Measurements from ENCODE around the gene ADIRF.
"Not testable (repeated sequence)": the region's sequence is repeated elsewhere in the genome, so short reads cannot be mapped to it uniquely, and the experiment has no call there.

ADIRF gene

DNA sequence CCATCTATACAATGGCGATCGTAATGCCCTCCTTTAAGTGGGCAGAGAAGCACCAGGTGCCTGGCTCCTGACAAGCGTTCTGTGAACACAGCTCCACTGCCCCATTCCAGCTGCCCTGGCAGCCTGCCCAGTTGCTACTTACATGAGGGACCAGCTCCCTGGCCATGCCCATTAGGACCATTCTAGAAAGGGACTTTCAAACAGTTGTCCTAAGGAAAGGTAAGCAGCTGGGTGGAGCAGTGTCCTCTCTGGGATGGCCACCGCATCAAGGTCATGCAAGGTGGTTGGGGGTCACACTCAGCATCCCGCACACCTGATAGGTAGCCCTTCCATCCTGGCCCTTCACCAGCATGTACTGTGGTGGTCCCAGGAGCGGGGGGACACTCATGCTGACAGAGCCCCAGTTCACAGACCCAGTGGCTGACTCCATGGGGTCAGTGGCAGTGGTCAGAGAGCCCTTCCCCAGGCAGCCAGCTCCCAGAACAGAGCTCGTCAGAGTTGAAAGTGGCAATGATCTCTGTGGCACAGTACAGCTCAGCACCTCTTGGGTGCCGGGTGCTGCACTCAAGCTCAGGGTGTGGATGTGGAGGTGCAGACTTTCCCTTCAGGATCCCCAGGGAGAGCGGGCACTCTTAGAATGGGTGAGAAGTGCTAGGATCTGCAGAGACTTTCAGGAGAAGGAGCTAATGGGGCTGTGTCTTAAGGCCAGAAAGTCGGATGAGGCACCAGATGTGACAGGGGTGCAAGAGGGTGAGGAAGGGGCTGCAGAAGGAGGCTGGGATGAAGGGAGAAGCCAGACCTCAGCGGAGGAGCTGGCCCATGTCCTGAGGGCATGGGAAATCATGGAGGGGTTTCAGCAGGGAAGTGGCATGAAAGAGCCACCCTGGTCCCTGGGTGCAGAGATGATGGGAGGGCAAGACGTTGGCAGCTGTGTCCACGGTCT, 21.8 kb upstream of the ADIRF start:
- DNase-seq (ENCODE audit: low spot score), result no peak

DNA sequence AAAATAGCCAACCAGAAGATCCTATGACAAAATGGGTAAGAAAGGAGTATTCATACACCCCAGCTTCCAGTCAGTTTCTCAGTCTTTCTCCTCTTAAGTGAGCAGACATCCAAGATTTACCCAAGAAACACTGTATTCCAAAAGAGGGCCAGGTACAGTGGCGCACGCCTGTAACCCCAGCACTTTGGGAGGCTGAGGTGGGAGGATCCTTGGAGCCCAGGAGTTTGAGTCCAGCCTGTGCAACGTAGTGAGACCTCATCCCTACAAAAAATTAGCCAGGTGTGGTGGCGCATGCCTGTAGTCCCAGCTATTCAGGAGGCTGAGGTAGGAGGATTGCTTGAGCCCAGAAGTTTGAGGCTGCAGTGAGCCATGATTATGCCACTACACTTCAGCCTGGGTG, 20.5 kb upstream of the ADIRF start:
- DNase-seq (ENCODE audit: low spot score), result not testable (repeated sequence)

DNA sequence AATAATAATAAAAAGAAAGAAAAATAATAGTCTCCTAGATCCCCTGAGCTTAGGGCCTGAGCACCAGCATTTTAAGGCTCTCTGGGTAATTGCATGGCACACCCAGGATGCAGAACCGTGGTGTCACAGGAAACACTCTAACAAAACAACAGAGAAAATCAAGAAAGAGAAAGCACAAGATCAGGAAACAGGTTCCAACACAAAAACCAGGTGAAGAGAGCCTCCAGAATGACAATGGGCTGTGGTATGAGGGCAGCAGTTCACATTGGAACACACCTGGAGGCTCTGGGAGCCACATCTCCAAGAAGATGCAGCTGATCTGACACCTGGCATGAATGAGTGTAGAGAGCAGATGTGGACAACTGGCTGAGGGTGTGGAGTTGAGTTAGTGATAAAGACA, 17.9 kb upstream of the ADIRF start:
- DNase-seq (ENCODE audit: low spot score), result no peak

DNA sequence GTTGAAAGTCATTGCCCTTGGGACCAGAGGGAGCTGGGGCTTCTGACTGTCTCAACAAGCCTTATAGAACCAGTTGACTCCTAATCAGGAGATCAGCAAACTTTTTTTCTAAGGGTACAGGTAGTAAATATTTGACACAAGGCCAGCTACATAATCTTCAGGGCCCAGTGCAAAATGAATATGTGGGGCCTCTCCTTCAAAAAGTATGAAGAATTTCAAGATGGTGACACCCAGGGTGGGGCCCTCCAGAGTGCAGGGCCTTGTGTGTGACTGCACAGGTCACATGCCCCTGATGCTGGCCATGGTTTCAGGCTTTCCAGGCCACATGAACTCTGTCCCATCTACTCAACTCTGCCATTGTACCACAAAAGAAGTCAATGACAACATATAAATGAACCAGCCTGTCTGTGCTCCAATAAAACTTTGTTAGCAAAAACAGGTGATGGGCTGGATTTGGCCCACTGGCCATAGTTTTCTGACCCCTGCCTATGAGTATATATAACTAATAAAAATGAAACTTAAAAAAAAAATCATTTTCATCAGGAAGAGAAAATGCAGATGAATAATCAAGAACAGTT, 17.0 kb upstream of the ADIRF start:
- DNase-seq (ENCODE audit: low spot score), result no peak

DNA sequence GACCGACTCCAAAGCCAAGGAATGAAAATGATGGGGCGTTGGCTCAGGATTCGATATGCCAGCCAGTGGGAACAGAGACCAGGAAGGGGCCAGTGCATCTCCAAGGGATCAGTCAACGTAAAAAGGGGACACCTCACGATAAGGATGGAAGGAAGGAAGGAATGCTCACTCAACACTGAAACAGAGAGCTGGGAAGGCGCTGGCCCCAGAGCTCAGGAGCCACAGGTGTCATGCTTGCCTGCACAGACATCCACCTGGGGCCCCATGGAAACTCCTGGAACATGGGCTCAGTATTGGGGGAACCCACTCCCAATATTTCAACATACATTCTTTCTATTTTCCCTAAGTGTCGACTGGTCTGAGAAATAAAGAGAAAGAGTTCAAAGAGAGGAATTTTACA, 16.2 kb upstream of the ADIRF start:
- no peak for DNase-seq (ENCODE audit: low spot score)

DNA sequence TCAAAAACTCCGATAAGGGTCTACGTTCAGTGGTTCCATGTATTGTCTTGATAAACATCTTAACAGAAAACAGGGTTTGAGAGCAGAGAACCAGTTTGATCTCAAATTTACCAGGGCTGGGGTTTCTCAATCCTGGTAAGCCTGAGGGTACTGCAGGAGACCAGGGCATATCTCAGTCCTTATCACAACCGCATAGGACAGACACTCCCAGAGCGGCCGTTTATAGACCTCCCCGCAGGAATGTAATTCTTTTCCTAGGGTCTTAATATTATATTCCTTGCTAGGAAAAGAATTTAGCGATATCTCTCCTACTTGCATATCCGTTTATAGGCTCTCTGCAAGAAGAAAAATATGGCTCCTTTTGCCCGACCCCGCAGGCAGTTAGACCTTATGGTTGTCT, 15.6 kb upstream of the ADIRF start:
- not testable (repeated sequence) for DNase-seq (ENCODE audit: low spot score)

DNA sequence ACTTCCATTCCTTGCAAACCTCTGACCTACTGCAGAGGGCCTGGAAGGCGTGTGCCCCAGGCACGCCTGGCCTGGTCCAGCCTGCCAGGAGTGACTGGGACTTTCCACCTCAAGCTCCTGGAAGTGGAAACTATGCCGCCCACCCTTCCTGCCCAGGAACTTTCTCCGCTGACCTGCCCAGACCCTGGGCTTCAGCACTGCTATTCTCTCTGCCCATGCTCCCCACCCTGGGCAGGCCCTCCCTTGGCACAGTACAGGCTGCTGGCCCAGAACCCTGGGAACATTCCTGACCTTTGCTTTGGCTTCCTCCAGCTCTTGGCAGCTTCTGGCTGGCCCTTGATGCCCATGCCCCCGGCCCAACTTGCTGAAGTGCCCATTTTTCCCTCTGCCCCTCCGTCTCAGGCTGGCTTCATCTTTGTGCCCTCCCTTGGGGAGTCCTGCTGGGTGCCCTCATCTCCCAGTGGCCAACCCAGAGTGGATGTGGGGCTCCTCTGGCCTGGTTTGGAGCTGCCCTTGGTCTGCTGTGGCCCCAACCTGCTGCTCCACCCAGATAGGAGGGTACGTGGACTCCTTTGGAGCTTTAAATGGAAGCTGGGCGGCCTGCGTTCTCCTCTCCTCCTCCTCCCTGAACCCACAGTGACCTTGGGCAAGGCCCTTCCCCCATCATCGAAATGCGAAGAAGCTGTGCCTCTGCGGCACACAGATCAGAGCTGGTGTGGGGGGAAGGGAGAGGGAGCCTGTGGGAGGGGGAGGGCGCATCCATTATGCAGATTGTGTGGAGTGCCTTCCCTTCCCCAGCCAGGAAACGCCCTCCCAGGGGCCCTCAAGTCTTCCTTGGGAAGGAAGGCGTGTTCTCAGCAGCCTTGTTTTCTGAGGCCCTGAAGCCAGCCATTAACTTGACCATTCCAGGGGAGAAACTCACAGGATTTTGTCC, 14.3 kb upstream of the ADIRF start:
- peak; percentile 59 for DNase-seq (ENCODE audit: low spot score)

DNA sequence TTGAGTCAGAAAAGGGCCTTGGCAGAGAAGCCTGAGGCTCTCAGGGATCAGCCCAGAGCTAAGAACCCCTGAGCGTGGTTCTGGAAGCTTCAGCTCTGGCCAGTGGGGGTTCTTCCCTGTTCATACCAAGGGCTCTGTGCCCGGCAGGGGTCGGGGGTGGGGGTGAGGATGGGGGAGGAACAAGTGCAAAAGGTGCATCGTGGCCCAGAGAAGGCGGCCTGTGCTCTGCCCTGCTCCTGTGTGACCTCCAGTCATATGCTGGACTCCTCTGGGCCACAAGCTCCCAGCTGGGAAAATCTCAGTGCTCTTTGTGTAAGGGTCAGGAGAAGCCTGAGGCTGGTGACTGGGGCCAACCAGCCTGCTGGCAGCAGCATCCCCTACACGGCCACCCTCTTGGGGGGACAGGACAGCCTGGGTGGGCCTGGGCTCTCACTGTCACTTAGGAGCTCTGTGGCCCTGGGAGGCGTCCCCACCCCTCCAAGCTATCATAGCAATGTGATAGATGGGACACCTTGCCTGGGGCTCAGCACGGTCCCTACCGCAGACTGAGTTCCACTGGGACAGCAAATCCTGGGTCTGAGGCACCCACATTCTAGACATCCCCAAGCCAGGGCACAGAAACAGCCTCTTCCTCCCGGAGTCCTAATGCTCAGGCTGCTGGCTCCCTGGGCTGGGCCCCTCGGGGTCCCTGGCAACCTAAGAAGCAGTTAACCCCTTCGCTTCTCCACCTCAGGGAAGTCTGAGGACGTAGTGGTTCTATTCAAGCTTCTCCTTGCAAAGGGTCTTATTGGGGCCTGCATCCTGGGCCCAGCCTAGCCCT, 13.4 kb upstream of the ADIRF start:
- DNase-seq (ENCODE audit: low spot score), result no peak

DNA sequence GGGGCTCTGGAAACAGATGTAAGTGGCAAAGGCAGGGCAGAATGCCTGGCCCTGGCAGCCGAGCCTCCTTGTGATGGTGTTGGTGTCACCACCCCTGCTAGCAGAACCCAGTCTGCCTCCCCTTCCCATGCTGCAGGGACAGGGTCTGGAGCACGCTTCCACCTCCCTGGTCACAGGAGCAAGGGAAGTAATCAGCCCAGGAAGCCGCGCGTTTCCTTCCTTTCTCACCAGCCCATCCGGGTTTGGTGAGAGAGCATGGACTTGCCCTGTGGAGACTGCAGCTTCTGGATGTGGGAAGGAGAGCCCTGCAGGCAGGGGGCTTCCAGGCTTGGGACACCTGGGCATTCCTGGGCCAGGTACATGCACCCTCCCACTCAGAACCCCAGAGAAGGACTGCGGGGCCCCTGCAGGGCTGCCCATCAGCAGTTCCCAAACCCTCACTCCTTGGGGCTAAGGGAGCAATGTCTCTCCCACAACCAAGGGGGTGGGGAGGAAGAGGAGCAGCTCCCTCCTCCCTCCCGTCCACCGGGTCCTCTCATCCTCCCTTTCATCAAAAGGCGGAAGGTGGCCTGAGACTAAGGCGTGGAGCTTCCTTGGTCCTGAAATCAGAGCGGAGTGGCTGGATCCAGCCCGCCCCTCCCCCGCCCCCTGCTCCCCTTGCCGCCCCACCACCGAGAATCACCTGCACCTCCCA, 12.6 kb upstream of the ADIRF start:
- DNase-seq (ENCODE audit: low spot score), result no peak

DNA sequence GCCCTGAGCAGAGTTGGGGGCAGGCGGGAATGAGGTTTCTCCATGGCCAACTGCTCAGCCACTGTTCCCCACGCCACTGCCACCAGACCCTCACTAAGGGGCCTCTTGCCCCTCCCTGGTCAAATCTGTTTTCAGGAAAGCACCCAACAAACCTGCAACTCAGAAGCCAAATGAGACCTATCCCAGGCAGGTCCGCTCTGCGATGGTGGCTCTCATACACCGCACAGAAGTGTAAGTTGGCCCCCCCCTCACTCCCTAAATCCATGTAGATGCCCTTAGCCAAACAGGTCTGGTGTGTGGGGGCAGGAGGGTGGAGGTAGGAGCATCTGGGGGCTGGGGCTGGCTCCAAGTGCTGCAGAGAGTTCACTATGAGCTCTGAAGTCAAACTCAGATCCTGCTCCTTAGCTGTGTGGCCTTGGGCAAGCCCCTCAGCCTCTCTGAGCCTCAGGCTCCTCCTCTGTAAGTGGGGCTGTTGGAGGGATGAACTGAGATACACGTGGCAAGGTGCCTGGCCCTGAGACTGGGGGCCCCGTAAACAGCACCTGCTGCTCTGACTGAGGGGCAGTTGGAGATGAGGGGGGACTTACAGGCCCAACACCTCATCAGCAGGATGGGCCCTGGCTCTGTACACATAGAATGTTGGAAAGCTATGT, 12.0 kb upstream of the ADIRF start:
- no peak for DNase-seq (ENCODE audit: low spot score)

DNA sequence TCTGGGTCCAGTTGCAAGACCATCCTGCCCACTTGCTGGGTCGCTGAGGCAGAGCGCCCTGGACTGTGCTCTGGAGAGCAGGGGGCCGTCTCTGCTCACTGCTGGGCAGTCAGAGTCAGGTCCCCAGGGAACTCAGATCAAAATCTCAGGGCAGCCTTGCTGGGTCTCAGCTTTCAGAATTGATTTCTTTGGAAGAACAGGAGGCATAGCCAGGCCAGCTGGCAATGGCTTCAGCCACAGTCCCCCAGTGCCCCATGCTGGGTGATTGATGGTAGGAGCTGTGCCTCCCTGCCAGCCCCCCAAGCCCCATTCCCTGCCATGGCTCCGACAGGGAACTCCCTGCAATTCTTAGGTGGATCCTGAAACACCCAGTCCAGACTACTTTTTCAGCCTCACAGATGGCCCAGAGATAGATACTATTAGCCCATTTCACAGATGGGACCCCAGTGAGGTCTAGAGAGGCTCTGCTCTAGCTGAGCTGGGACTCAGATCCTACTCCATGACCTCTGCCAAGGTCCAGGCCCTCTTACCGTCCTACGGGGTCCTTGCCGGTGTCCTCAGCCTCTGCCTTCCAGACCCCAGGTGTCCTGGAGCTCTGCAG, 11.3 kb upstream of the ADIRF start:
- no peak for DNase-seq (ENCODE audit: low spot score)

DNA sequence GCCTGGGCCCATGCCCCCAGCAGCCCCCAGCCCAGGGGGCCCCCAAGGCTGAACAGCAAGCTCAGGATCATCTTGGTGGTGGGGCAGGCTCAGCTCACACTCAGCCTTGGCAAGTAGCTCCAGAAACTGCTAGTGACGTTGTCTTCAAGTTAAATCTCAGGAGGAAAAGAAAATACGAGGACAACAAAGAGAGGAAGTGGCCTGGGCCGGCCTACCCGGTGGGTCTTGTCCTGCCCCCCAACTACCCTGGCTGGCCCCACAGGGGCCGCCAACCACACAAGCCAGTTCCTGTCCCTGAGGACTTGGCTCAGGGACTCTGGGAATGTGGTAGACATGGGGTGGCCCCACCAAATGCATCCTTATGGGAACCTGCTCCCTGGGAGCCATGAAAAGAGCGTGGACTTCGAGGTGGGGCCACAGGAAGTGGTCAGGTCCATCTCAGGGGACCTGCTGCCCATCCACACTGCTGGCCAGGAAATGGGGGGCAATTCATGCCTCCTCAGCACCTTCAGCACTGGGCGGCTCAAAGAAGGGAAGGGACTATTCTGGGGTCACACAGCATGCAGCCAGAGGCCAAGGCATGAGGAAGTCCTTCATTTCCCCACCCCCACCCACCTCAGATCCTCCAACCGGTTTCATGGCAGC, 10.7 kb upstream of the ADIRF start, which contains the start of gene MMRN2:
Gene MMRN2 (minus strand): TSS at position 145 of the 645 bp plus-strand sequence. CDS start 74 bp downstream, at position 71.
- no peak for DNase-seq (ENCODE audit: low spot score)

DNA sequence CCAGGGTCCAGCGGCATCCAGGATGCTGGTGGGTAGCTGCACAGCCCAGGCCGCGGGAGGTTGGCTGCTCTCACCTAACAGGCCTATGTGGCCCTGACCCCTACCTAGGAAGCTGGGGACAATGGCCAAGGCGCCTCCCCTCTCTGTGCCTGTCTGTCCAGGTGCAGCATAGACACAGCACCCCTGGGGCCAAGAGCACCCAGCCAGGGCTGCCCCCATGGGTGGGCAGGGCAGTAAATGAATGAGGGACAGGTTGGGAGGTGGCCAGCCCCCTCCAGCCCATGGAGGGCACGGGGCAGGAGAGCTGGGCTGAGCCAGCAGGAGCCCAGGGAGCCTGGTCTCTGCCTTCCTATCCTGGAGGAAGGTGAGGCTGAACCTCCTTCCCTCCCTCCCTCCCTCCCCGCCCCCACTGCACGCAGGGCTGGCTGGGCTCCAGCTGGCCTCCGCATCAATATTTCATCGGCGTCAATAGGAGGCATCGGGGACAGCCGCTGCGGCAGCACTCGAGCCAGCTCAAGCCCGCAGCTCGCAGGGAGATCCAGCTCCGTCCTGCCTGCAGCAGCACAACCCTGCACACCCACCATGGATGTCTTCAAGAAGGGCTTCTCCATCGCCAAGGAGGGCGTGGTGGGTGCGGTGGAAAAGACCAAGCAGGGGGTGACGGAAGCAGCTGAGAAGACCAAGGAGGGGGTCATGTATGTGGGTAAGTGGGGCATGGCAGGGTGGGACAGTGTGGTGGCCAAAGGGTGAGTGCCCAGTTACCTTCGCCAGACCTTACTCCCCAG, 10.0 kb upstream of the ADIRF start, which contains the start of gene SNCG:
Gene SNCG (plus strand): TSS at position 484 of the 785 bp plus-strand sequence. CDS start 99 bp downstream, at position 583.
- DNase-seq (ENCODE audit: low spot score), result no peak

DNA sequence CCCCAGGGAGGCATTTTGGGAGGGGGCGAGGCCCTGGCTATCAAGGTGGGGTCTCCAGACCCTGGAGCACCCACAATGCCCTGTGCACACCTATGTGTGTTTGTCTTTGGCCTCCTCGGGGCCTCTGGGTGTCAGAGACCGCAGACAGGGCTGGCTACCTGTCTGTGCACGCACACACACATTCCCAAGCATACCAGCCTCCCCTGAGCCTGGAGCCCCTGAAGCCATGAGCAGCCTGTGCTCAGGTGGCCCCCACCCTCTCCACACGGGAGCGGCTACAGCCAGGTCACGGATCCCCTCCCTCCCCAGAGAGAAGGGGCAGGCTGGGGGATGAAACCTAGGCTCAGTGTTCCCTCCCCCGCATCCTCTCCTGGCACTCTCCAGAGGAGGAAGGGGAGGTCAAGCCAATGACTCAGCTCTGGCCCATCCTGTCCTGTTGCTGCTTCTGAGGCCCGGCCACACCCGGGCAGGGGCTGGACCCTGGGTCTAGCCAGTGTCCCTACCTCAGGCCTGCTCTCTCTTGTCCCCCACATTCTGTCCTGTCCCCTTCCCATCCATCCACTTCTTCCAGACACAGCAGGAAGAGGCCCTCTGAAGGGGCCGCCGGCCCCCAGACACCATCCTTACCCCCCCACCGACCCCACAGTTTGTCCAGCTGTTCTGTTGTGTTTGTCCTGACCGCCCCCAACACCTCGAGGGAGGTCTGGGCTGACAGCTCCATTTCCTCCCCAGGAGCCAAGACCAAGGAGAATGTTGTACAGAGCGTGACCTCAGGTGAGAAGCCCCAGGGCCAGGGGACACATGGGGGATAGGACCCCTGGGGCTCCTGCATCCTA, 9.2 kb upstream of the ADIRF start:
- DNase-seq (ENCODE audit: low spot score), result no peak

DNA sequence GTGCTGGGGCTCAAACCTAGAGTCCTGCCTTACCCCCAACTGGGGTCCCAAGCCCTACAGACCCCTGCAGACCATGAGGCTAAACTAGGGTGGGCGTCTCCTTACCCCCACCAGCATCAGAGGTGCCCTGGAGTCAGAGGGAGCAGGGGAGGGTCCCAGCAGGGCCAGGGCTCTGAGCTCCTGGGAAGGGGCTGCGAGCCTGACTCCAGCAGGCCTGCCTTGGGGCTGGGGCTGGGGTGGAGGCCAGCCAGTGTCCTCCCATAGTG, 8.6 kb upstream of the ADIRF start:
- DNase-seq (ENCODE audit: low spot score), result no peak

DNA sequence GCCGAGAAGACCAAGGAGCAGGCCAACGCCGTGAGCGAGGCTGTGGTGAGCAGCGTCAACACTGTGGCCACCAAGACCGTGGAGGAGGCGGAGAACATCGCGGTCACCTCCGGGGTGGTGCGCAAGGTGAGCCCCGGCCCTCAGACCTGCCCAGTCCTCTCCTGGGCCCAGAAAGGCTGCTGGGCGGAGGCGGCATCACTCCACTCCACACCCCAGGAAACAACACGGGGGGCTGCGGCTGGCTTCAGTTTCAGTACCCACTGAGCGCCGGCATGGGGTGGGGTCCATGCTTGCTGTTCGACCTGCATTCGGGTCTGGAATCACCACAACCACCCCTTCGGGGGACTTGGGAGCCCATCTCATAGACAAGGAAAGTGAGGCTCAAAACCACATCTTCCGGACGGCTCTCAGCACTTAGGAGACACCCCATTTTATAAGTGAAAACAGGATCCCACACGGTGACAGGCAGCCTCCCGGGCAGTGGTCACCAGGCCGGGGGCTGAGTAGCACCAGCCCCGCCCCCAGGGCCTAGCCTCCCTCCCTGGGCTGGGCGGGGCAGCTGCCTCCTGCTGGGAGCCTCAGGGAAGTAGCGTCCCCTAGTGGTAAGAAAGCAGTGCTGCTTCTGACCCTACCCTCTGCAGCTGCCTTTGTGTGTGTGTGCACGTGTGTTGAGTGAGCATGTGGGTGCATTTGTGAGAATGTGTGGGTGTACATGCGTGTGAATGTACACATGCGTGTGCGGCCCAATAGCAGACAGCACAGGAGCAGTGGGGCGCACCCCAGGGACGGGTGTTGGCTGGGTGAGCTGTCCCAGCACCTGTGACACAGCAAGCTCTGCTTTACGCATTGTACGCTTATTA, 8.0 kb upstream of the ADIRF start:
- no peak for DNase-seq (ENCODE audit: low spot score)

All from Ammon's horn (tissue), 1 donor.